ENCODE measurements around the gene SDK2.
"Not testable (repeated sequence)": the region's sequence is repeated elsewhere in the genome, so short reads cannot be mapped to it uniquely, and the experiment has no call there.

The SDK2 gene

DNA sequence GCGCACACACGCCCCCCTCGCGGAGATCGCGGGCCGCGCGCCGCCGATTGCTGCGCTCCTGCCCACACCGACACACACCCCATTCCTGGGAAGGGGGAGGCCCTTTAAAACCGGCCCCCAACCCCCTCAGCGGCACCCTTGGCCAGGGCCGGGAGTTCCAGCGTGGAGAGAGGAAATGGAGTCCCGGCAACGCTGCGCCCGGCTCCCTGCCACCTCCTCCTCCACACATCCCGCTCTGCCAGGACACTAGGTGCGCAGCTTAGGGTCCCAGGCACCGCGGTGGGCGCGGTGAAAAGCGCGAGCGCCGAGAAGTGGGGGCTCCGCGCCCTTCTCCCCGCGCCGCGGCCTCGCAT lies 332.8 kb downstream of the SDK2 start:
- no peak for DNase-seq

GRCh38 chr17:73309727-73310596 lies 334.3 kb downstream of the SDK2 start:
- no peak for DNase-seq

- not testable (repeated sequence) for DNase-seq
Observed at GRCh38 chr17:73308959-73309358, 335.3 kb downstream of the SDK2 start.

DNA sequence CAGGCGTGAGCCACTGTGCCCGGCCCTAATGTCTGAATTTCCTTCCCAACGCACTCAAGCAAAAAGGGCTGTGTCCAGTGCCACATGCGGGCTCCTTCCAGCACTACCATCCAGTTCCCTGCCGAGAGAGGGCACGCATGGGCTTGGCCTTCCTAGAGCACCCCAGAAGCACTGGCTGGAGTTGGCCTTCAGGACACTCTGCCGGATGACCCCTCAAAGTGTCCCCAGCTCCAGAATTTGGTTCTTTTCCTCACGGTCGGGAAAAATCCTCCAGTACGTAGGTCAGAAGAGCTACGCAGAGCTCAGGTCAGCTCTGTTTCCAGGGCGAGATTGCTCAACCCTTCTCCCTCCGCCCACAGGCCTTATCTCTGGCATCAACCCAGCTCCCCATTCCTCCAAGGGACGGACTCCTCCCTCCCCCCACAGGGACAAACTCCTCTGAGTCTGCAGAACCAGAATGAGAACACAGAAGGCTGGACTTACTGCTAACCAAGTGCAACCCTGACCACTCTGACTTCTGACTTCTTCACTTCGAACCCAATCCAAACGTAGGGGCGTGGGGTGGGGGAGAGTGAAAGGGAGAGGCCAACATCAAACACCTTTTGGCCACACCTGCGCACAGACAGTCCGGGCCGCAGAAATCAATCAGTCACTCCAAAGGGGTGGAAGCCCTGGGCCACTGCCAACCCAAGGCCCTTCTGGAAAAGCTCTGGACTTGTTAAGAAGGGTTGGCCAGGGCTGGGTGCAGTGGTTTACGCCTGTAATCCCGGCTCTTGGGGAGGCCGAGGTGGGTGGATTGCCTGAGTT lies 336.0 kb downstream of the SDK2 start:
- DNase-seq, result no peak

DNA sequence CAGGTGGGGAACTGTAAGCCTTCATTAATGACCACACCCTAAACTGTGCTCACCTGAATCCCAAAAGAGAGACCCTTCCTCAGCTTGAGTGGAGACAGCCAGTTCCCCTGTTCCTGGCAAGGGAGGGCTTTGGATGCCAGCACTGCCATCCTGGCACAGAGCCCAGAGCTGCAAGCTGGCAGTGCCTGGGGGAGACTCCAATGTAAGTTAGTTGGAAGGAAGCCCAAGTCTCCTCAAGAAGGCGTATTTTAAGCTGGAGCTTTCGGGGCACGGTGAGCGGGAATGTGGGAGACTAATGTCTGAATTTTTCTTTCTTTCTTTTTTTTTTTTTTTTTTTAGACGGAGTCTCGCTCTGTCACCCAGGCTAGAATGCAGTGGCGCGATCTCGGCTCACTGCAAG lies 337.1 kb downstream of the SDK2 start:
- no peak for DNase-seq

- DNase-seq, result no peak
Observed at GRCh38 chr17:73305845-73306836, 338.1 kb downstream of the SDK2 start.

DNA sequence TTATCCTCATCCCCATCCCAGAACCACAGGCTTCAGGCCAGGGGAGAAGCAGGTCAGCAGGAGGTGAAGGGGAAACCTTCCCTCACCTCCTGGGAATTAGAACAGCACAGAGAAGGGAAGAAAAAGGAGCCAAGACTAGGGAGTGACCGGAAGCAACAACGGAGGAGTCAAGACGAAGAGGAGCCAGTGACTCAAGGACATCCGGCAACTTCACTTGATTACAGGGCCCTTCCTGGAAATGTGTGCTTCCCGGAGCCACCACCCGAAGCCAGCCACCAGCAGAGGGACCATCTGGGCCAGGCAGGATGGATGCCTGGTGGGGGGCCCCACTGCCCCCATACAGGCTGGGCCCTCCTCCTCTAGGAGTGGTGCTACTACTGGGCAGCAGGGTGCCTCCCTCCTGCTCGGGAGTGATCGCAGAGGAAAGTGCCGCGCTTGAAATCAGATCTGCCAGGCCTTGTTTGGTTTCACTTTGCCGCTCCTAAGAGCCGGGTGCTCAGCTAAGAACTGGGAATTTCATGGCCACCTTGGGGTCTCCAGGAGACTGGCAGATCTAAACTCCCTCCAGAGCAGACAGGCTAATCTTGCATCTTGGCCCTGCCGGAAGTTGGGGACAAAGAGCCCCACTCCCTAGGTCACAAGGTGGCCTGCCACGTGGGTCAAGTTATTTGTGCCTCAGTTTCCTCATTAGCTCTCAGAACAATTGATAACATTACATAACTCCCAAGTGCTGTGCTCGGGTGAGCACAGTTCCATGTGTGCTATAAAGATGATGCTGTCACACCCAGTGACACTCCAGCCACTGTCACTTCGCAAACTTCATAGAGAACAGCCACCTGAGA lies 339.1 kb downstream of the SDK2 start:
- no peak for DNase-seq

- no peak for DNase-seq
Observed at GRCh38 chr17:73304438-73304837, 339.8 kb downstream of the SDK2 start.

- DNase-seq, result no peak
Observed at GRCh38 chr17:73302189-73302588, 342.1 kb downstream of the SDK2 start.

DNA sequence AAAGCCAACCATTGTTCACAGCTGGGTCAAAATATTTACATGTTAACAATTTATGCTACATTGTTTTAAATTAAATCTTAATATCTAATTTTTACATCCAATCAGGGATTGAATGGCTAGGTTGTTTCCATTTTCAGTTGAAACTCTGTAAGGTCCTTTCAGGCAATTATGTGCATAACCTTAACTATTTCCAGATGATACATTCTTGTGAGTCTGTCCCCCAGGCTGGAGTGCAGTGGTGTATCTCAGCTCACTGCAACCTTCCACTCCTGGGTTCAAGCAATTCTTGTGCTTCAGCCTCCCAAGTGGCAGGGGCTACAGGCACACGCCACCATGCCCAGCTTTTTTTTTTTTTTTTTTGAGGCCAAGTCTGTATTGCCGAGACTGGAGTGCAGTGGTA lies 342.9 kb downstream of the SDK2 start:
- no peak for DNase-seq

DNA sequence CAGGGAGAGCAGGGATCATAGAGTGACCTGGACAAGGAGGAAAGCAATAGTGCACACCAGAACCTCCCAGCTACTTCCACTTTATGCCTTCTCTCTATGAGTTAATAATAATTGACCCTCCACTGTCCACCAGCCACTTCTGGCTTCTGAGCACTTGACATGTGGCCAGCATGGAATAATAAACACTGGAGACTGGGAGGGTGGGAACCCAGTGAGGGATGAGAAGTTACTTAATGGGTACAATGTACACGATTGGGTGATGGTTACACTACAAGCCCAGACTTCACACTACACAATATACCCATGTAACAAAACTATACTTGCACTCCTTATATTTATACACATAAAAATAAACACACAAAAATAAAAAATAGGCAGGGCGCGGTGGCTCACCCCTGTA lies 343.9 kb downstream of the SDK2 start:
- no peak for DNase-seq

GRCh38 chr17:73297934-73298861 lies 346.0 kb downstream of the SDK2 start:
- DNase-seq, result no peak

DNA sequence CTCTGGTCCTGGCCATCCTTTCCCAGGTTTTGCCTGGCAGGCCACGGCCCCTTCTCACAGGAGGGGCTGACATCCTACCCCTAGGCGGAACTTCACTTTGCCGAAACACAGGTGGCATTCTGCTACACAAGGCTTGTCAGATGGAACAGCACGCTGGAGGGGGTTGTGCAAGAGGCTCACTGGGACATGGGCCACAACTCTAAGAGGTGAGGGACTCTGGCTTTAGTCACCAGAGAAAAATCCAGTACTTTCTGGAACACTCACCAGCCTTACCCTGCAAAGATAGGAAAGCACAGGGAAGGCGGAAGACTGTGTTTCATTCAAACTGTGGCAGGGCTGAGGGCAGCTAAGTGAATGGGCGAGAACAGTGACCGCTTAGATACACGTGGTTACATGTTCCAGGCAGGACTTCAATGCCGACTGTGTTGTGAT lies 350.7 kb downstream of the SDK2 start:
- no peak for DNase-seq

- DNase-seq, result no peak
Observed at GRCh38 chr17:73293031-73293430, 351.2 kb downstream of the SDK2 start.

DNA sequence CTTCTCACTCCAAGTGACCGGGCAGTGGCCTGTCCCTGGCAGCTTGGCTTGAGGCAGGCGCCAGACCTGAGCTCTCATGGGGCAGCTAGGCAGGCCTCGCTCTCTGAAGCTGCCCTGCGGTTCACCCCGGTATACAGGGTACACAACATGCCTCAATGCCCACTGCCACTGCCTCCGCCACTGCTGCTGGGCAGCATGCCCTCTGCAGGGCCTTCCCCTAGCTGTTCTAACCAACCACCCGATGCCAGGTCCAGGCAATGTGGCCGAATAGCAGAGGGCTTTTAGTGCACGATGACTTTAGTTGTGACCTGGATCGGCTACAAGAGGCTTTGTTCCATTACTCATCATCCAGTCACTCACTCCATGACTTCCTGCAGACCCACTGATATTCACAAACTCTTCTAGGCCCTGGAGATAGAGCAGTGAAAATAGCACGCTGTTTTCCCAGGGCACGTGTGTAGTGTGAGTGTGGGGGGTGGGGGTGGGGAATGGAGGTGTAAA lies 352.2 kb downstream of the SDK2 start:
- DNase-seq, result no peak

DNA sequence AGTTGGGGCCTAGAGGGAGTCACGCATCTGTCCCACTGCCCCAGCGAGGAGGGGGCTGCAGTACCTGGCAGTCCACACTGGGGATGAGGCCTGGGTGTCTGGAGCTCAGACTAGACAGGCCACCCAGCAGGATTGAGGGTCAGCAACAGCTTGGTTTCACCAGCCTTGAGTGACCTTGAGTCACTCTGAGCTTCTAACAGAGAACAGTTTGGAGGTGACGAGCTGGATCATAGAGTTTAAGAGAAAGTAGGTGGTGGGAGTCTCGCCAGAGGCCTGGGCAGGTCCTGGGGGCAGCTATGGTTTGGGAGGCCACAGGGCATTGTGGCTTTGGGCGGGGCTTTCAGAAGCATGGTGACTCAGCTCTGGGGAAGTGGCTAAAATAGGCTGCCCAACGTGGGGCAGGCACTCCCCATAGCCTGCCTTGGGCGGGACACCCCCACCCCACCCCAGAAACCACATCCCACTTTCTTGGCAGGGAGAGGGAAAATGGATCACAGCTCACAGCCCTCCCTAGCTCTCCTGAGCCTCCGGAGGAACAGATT lies 352.9 kb downstream of the SDK2 start:
- DNase-seq, result no peak

DNA sequence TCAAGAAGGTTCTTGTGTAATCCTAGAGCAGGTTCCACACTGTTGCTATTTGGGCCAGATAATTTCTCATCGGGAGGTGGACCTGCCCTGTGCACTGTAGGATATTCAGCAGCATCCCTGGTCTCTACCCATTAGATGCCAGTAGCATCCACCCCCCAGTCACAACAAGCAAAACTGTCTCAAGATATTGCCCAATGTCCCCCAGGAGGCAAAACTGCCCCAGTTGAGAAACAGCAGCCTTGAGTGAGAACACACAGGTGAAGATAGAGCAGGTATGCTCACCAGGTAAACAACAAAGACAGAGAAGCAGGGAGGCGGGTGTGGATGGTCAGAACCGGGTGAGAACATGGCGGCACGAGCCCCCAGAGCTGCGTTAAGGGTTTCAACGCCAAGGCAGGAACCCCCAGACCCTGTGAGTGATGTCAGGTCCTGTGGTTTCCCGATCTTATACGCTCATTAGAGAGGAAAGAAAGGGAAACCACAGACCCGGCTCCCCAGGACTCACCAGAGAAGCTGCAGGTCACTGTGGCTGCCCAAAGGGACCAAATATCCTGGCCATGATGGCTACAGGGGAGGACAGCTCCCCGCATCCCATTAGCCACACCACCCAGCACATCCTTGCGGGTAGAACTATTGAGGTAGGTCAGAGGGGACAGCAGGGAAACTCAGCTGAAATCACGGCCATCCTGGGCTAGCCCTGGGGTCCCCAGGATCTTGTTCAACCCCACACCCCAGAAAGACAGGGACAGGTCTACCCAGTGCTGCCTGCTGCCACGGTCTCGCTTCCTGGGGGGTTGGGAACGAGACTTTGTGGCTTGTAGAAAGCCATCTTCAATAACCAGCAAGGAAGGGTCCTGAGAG lies 353.6 kb downstream of the SDK2 start:
- DNase-seq, result no peak

GRCh38 chr17:73289549-73290254 lies 354.5 kb downstream of the SDK2 start:
- no peak for DNase-seq

Measured in NCI-H2029 treated with DMSO at 0.1 percent for 48 hours (cell line).